Panc1 (cell line): ENCODE results near the gene NEK6. TPM values are rescaled to one million over a fixed set of nuclear protein-coding genes. Genes with fewer than 3 reads are reported as not detected.

Source experiments
- ATAC-seq: fragments of 200-7000 bp; cut with Tn5 transposase; 2 replicates; pipeline ENCODE4 v1.9.1; 2020; ENCODE audit warnings: mild to moderate bottlenecking, moderate library complexity
- BruUV-seq: library from RNA; stranded (reverse); fragments of 400-500 nt; replicated peaks from 2 replicates; lab custom pipeline; 2021; lab: Mats Ljungman, UMichigan
- CTCF ChIA-PET: fragments of 300-600 bp; sonication (Branson Sonifier 250); formaldehyde crosslinking; loops from one replicate; lab custom pipeline; 2022; ENCODE audit warnings: antibody characterized with exemption; lab: Charles Lee
- POLR2A ChIA-PET: fragments of 300-600 bp; sonication (Branson Sonifier 250); formaldehyde crosslinking; loops from one replicate; lab custom pipeline; 2022; ENCODE audit warnings: antibody characterized with exemption; lab: Charles Lee
- DNase-seq: peaks from one replicate; pipeline ENCODE4 v3.0.0-alpha.2; 2010; ENCODE audit warnings: low read depth, low spot score
- H3K27ac ChIP-seq: 2 replicates; pipeline ENCODE4 v1.5.1; 2011; ENCODE audit warnings: mild to moderate bottlenecking, low read length, inconsistent platforms
- H3K27me3 ChIP-seq: fragments of 200-500 bp; sonication (Bioruptor generic); 2 replicates; pipeline ENCODE4 v1.6.0; 2014; ENCODE audit warnings: low read length, inconsistent platforms; ENCODE audit not compliant: control insufficient read depth, insufficient read depth
- H3K36me3 ChIP-seq: fragments of 200-500 bp; sonication (Bioruptor generic); 2 replicates; pipeline ENCODE4 v1.5.1; 2014; ENCODE audit warnings: inconsistent platforms, mild to moderate bottlenecking, low read length, moderate library complexity; ENCODE audit not compliant: control insufficient read depth, insufficient read depth
- H3K4me1 ChIP-seq: 2 replicates; pipeline ENCODE4 v1.5.1; 2011; ENCODE audit warnings: inconsistent platforms, mild to moderate bottlenecking, low read length, moderate library complexity; ENCODE audit not compliant: control insufficient read depth, insufficient read depth
- H3K4me3 ChIP-seq, 2 experiments: 2 replicates each; pipeline ENCODE4 v1.5.1; 2011 to 2012; ENCODE audit warnings: low read depth in 2 of 2, low read length in 2 of 2, mild to moderate bottlenecking in 2 of 2, inconsistent platforms in 1 of 2, moderate library complexity in 1 of 2
- H3K9me3 ChIP-seq: fragments of 200-500 bp; sonication (Bioruptor generic); 2 replicates; pipeline ENCODE4 v1.5.1; 2014; ENCODE audit warnings: low read depth, mild to moderate bottlenecking, inconsistent platforms, low read length, moderate library complexity; ENCODE audit not compliant: control insufficient read depth, insufficient read depth
- POLR2AphosphoS5 ChIP-seq: IDR thresholded peaks from 2 replicates; pipeline ENCODE4 v1.6.1; 2012; ENCODE audit warnings: mild to moderate bottlenecking, low read depth, low read length, moderate library complexity
- SIN3A ChIP-seq: IDR thresholded peaks from 2 replicates; pipeline ENCODE4 v1.6.1; 2012; ENCODE audit warnings: low read depth, mild to moderate bottlenecking, low read length, moderate library complexity, borderline replicate concordance; ENCODE audit not compliant: insufficient read depth
- TCF7L2 ChIP-seq: IDR thresholded peaks from 2 replicates; pipeline ENCODE4 v1.6.1; 2011; ENCODE audit warnings: mild to moderate bottlenecking, low read depth, low read length, inconsistent platforms
- in situ Hi-C: cut with HindIII; loops from 2 replicates; pipeline ENCODE4 v1.10.0; 2016; ENCODE audit warnings: low sequenced_read_pairs, low pct_unique_long_range_greater_than_20kb
- intact Hi-C: fragments of 100-400 bp; cut with micrococcal nuclease; formaldehyde crosslinking; loops from one replicate; pipeline ENCODE4 v1.10.0; 2022; ENCODE audit not compliant: unreplicated experiment
- total RNA-seq: library from RNA; stranded (reverse); gene quantifications from one replicate; pipeline ENCODE4 v1.2.1, GENCODE V29; 2021; ENCODE audit not compliant: unreplicated experiment
- TF ChIP-seq, protein P1 (sequence below): fragments of 450-650 bp; IDR thresholded peaks from 2 replicates; pipeline ENCODE4 v1.5.1; 2017; ENCODE audit warnings: mild to moderate bottlenecking
- TF ChIP-seq, protein P2 (sequence below), 2 experiments: IDR thresholded peaks; 2 replicates each; pipeline ENCODE4 v1.6.1; 2011 to 2012; ENCODE audit warnings: low read depth in 2 of 2, control low read depth in 1 of 2, low read length in 1 of 2, mild to moderate bottlenecking in 1 of 2, moderate library complexity in 1 of 2; ENCODE audit not compliant: insufficient read depth in 1 of 2

The NEK6 gene
- total RNA-seq, 1 experiment from 2014 or later = 56.3 TPM

DNA sequence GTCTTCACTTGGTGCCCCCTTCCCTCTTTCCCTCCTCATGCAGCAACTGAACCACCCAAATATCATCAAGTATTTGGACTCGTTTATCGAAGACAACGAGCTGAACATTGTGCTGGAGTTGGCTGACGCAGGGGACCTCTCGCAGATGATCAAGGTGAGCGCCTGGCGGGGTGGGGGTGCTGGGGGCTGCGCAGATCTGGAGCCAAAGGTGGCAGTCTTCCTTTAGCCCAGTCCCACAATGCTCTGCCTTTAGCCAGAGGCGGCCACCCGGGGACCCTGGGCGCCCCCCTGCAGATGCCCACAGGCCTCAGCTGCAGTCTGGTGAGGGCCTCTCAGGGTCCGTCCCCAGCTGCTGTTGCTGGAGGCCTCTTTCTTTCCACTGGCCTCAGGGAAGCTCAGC lies 63.7 kb downstream of the NEK6 start:
- no peak for TF ChIP-seq POLR2AphosphoS5
- TF ChIP-seq, protein P1, sequence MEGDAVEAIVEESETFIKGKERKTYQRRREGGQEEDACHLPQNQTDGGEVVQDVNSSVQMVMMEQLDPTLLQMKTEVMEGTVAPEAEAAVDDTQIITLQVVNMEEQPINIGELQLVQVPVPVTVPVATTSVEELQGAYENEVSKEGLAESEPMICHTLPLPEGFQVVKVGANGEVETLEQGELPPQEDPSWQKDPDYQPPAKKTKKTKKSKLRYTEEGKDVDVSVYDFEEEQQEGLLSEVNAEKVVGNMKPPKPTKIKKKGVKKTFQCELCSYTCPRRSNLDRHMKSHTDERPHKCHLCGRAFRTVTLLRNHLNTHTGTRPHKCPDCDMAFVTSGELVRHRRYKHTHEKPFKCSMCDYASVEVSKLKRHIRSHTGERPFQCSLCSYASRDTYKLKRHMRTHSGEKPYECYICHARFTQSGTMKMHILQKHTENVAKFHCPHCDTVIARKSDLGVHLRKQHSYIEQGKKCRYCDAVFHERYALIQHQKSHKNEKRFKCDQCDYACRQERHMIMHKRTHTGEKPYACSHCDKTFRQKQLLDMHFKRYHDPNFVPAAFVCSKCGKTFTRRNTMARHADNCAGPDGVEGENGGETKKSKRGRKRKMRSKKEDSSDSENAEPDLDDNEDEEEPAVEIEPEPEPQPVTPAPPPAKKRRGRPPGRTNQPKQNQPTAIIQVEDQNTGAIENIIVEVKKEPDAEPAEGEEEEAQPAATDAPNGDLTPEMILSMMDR = no peak
- TF ChIP-seq SIN3A = no peak
- TF ChIP-seq, protein P2, sequence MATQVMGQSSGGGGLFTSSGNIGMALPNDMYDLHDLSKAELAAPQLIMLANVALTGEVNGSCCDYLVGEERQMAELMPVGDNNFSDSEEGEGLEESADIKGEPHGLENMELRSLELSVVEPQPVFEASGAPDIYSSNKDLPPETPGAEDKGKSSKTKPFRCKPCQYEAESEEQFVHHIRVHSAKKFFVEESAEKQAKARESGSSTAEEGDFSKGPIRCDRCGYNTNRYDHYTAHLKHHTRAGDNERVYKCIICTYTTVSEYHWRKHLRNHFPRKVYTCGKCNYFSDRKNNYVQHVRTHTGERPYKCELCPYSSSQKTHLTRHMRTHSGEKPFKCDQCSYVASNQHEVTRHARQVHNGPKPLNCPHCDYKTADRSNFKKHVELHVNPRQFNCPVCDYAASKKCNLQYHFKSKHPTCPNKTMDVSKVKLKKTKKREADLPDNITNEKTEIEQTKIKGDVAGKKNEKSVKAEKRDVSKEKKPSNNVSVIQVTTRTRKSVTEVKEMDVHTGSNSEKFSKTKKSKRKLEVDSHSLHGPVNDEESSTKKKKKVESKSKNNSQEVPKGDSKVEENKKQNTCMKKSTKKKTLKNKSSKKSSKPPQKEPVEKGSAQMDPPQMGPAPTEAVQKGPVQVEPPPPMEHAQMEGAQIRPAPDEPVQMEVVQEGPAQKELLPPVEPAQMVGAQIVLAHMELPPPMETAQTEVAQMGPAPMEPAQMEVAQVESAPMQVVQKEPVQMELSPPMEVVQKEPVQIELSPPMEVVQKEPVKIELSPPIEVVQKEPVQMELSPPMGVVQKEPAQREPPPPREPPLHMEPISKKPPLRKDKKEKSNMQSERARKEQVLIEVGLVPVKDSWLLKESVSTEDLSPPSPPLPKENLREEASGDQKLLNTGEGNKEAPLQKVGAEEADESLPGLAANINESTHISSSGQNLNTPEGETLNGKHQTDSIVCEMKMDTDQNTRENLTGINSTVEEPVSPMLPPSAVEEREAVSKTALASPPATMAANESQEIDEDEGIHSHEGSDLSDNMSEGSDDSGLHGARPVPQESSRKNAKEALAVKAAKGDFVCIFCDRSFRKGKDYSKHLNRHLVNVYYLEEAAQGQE (IDR thresholded peaks at IDR 0.05; ENCODE audit: insufficient read depth in 1 of 2, low read depth in 2 of 2, low read length in 1 of 2) = no peak
- no peak for TF ChIP-seq TCF7L2
- BruUV-seq = no TSS peak
- 0 out of 2 replicates have a peak, but pooled peaks cover 3% of the 10 kb centered on the region for H3K4me1 ChIP-seq
- H3K36me3 ChIP-seq = no peaks in the 10 kb centered on the region; the same call in none of the 2 replicates
- no peaks in the 10 kb centered on the region for H3K9me3 ChIP-seq
- H3K27ac ChIP-seq = no peak overlapping the region
- H3K27me3 ChIP-seq = no peaks in the 10 kb centered on the region
- intact Hi-C loops = no loop called here
- no peak overlapping the region for H3K4me3 ChIP-seq
- in situ Hi-C loops = no loop called here
- ATAC-seq (no peak), DNase-seq (no peak)
- POLR2A ChIA-PET = interaction anchor here (0.6 kb wide), 1 partner anchor 132 kb away, joined by 4 read pairs; no protein-coding TSS in a partner anchor
- CTCF ChIA-PET = no interaction called here

DNA sequence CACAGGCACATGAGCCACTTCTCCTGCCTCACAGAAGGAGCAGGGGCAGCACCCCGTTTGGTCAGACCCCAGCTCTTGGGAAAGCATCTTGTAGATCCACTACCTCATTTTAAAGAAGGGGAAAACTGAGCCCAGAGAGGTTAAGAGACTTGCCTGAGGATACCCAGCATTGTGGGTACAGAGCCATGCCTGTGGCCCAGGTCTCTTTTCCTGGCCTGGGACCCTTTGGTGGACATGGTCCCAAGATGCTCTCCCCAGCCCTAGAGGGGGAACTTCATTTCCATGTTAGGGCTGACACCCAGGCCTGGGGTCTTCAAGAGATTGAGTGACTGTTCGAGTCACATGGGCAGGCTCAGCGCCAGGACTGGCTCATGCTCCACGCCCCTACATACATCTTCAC lies 64.2 kb downstream of the NEK6 start:
- 0 out of 2 replicates have a peak, but pooled peaks cover 3% of the 10 kb centered on the region for H3K4me1 ChIP-seq
- in situ Hi-C loops (no loop called here), intact Hi-C loops (no loop called here)
- no peak overlapping the region for H3K27ac ChIP-seq
- no peak overlapping the region for H3K4me3 ChIP-seq
- BruUV-seq = no TSS peak
- ATAC-seq = no peak
- TF ChIP-seq TCF7L2 (no peak), POLR2AphosphoS5 (no peak), SIN3A (no peak)
- TF ChIP-seq, protein P1 = no peak
- TF ChIP-seq, protein P2 (IDR thresholded peaks at IDR 0.05; ENCODE audit: insufficient read depth in 1 of 2, low read depth in 2 of 2, low read length in 1 of 2) = no peak
- no peaks in the 10 kb centered on the region for H3K9me3 ChIP-seq
- DNase-seq = no peak
- ChIA-PET POLR2A (no interaction called here), CTCF (no interaction called here)
- H3K36me3 ChIP-seq = no peaks in the 10 kb centered on the region; the same call in none of the 2 replicates
- H3K27me3 ChIP-seq = no peaks in the 10 kb centered on the region
